ENCODE results near the gene ABCG1.

Gene ABCG1

DNA sequence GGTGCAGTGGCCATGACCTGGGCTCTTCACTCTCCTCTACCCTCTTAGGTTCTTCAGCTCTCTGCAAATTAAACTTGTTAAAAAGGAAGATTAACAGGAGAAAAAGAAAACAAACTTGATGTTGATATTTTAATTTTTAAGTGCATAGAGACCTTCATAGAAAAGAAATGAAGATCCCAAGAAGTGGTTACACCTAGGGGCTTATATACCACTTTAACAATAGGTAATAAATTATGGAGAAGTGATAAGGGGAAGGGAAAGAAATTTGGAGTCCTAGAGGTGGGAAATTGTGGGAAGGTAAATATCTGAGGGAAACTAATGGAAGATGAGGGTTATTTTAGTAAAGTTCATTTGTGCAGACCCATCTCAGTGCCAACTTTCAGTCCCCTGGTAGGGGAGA is 112.7 kb downstream of the ABCG1 start:
- DNase-seq = no peak

GRCh38 chr21:42332557-42333317 is 113.8 kb downstream of the ABCG1 start:
- no peak for DNase-seq

DNA sequence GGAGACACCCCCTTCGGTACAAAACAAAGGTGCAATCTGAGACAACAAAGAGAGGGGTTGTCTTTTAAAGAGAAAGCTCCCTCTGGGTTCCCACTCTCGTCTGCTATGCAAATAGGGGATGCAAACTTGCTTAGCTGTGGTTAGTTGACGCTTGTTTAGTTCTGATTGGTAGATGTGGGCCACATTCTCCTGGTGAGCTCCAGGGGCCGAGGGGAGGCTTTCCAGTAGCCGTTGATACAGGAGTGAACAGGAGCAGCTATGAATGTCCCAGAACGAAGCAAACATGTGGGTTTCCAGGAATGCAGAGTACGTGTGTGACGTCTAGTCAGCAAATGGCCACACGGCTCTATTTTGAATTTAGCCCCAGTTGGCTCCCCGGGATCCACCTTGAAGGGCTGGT is 117.1 kb downstream of the ABCG1 start:
- DNase-seq = no peak

- no peak for DNase-seq
These were observed 118.3 kb downstream of the ABCG1 start for GRCh38 chr21:42337276-42337675.

DNA sequence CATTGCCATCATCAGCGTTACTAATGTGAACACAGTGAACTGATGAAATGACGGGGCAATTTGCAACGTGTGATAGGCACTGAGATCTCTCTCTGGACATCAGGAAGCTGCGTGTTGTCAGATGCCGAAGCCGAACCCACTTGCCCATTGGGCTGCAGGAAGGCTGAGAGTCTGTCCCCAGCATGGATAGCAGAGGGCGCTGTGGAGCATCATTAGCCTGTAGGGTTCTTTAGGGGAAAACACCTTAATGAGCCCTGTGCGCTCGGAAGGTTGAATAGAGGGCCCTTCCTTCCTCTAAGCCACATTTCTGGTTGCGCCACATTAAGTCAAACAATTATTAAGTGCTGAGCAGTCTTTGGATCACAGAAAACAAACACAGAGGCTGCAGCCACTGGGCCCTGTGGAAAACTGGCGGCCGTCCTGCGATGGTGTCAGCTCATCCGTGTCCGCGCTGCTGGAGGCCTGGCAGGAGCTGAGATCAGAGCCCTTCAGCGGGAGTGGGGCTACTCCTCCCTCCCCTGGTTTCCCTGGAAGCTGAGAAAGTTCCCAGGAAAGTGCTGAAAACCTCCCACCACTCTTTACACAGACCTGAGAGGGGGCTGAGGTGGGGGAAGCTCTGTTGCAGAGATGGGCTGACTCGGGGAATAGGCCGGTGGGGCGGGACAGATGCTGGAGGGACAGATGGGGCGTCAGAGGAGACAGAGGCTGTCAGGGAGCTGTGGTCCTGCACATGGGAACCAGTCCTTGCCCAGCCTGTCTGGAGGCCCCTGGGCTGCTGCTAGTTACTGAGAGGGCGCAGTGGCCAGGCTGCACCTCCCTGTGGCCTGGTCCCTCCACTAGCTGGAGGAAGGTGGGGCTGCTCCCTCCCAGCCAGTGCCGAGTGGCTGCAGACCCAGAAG is 119.1 kb downstream of the ABCG1 start:
- peak; percentile 69 for DNase-seq

DNA sequence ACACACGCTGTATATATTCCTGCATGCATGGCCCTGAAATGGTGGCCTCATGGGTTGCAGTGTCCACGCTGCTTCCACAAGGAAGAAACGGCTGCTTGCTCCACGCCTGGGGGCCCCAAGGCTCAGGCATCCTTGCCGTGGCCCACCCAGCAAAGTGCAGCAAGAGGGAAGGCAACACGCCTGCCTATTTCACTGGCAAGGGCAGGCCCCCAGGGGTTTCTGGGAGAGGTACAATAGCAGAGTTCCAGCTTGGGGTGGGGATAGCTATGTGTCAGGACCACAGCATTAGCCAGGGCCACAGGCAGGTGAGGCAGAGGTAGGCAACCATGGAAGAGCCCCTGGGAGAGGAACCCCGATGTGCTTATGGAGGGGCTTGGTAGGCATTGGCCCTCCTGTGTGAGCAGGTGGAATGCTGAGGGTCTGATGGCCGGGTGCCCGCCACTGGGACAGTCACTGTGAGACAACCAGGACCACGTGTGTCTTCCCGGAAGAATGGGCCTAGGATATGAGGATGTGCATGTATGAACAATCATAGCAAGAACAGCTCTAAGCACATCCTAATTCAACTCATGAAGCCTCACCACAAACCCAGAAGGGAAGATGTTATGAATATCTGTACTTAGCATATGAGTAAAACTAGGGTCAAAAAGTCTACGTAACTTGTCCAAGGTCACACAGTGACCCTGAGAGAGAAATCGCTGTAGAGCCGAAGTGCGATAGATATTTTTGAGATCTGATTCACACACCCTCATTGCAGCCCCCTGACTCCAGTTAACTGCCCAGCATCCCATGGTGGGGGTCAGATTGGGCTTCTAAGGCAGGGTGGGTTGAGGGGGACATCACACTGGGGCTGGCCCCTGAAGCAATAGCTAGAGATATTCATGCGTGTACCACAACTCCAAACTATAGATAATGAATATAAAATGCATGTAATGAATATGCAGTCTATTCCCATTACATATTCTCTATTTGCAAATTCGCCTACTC is 120.1 kb downstream of the ABCG1 start:
- DNase-seq = no peak

- DNase-seq = no peak
These were observed 121.5 kb downstream of the ABCG1 start for GRCh38 chr21:42340187-42341050.

- DNase-seq = no peak
These were observed 123.0 kb downstream of the ABCG1 start for GRCh38 chr21:42341776-42342542.

DNA sequence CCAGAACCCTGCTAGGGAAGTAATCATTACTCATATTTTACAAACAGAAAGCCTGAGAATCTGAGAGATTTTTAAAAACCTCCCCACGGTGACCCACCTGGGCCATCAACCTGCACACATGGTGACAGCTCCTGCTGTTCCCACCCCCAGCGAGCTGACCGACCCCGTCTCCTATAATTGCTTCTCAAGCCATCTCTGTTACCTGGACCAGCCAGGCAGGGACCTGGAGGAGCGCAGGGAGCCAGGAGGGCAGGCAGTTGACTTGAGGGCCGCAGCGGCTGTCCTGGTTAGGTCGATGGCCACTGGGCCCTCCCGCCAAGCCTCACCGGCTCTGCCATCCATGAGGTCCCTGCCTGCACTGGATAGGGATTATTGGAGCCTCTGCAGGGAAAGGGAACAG is 124.2 kb downstream of the ABCG1 start:
- no peak for DNase-seq

DNA sequence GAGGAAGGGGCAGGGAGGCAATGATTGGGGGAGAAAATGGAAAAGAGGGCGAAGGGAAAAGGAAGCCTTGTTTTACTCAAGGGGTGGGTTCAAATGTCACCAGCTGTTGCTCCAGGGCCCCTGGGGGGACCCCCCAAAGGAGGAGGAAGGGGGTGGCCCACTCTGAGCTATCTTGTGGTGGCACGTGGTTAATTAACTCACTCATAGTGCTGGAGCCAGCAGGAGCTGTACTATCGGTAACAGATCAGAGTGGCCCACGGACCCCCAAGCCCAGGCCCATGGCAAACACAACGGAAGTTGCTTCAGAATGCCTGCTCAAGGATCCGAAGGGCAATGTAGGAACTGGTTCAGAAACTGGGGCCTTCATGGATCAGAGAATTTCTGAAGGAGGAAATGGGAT is 124.6 kb downstream of the ABCG1 start:
- no peak for DNase-seq

GRCh38 chr21:42343963-42344510 is 125.1 kb downstream of the ABCG1 start:
- DNase-seq = no peak

- no peak for DNase-seq
These were observed 125.7 kb downstream of the ABCG1 start for GRCh38 chr21:42344631-42345030.

DNA sequence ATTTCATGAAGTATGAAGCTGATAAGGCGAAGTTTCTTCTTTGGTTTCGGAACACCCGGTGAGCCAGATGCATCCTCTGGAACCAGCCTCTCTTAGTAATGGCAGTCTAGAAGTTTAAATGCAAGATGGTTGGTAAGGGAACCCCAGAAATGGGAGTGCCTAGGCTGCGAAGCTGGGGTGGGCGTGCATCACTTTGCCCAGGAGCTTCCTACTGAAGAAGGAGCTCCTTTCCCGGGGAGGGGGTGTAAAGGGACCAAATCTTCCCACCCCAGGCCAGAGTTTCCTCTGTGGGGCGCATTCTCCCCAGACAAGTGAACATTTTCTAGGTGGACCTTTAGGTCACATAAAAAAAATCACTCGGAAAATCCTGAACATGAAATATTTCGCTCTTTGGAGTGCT is 127.5 kb downstream of the ABCG1 start:
- DNase-seq = no peak

Measured in NCI-H774 (cell line).